ENCODE data around the gene C4BPB. TPM values are rescaled to one million over a fixed set of nuclear protein-coding genes. Genes with fewer than 3 reads are reported as not detected.

The C4BPB gene
- total and polyA plus RNA-seq, 2 of the 4 experiments (the other 2 are of a cell fraction), result not detected

GRCh38 chr1:207054491-207054890, 34.2 kb upstream of the C4BPB start:
- H3K4me2 ChIP-seq (ENCODE audit: low read depth, low read length), result no peak overlapping the region
- intact Hi-C loops (cut with micrococcal nuclease), result no loop called here
- ChIA-PET POLR2A (ENCODE audit: unreplicated experiment) (no interaction called here), CTCF (no interaction called here)
- BruUV-seq (replicated peaks), result no TSS peak
- no peak overlapping the region for H2BK120ac ChIP-seq (ENCODE audit: low read depth, low read length)
- DNase-seq (no peak), ATAC-seq (ENCODE audit: low read depth) (no peak)
- H2BK20ac ChIP-seq (ENCODE audit: low read depth, low read length), result no peak overlapping the region
- no peak overlapping the region for H3K14ac ChIP-seq (replicated peaks; ENCODE audit: low read depth, low read length)
- H3K18ac ChIP-seq (ENCODE audit: low read depth, low read length), result no peak overlapping the region
- H2AK9ac ChIP-seq (replicated peaks; ENCODE audit: low read depth, low read length, poor library complexity), result no peak overlapping the region
- H3K9me3 ChIP-seq (ENCODE audit: control insufficient read depth, insufficient read depth, low read length), result no peaks in the 10 kb centered on the region
- no peaks in the 10 kb centered on the region for H3K36me3 ChIP-seq (ENCODE audit: control insufficient read depth, insufficient read depth, low read length)
- no peak overlapping the region for H2AFZ ChIP-seq (replicated peaks; ENCODE audit: low read length, poor library complexity)
- peaks cover 1 to 15% of the 10 kb centered on the region in 2 experiments; a peak in 3 of 4 replicates for H3K79me1 ChIP-seq (ENCODE audit: low read depth in 1 of 2, low read length in 2 of 2)
- H2AK5ac ChIP-seq (ENCODE audit: low read depth, low read length), result no peak overlapping the region
- no peak for TF ChIP-seq RCOR1 (IDR thresholded peaks at IDR 0.05; ENCODE audit: insufficient replicate concordance, low read length)
- TF ChIP-seq ELK1 (IDR thresholded peaks at IDR 0.05; ENCODE audit: borderline replicate concordance, low read depth, low read length), result no peak
- TF ChIP-seq NFE2L2 (IDR thresholded peaks at IDR 0.05; ENCODE audit: low read depth, low read length), result no peak
- TF ChIP-seq BHLHE40 (IDR thresholded peaks at IDR 0.05; ENCODE audit: low read depth, low read length), result no peak
- no peak for TF ChIP-seq RAD21 (IDR thresholded peaks at IDR 0.05; ENCODE audit: low read length)
- TF ChIP-seq POLR2A (IDR thresholded peaks at IDR 0.05; ENCODE audit: low read depth, low read length), result no peak
- TF ChIP-seq SMC3 (IDR thresholded peaks at IDR 0.05; ENCODE audit: low read depth, low read length), result no peak
- TF ChIP-seq FOS (IDR thresholded peaks at IDR 0.05; ENCODE audit: low read depth, low read length), result no peak
- TF ChIP-seq CTCF (conservative IDR thresholded peaks at IDR 0.05; ENCODE audit: low read depth, low read length), result no peak
- TF ChIP-seq MAZ (IDR thresholded peaks at IDR 0.05; ENCODE audit: borderline replicate concordance, low read depth, low read length), result no peak
- no peak for TF ChIP-seq MAFK (IDR thresholded peaks at IDR 0.05; ENCODE audit: low read depth, low read length)
- TF ChIP-seq RFX5 (IDR thresholded peaks at IDR 0.05; ENCODE audit: low read depth, low read length), result no peak
- no peak for TF ChIP-seq USF2 (IDR thresholded peaks at IDR 0.05; ENCODE audit: low read depth, low read length)
- no peak for TF ChIP-seq CHD1 (IDR thresholded peaks at IDR 0.05; ENCODE audit: low read depth, low read length)
- TF ChIP-seq CEBPB (IDR thresholded peaks at IDR 0.05; ENCODE audit: low read depth, low read length), result no peak
- TF ChIP-seq MXI1 (IDR thresholded peaks at IDR 0.05; ENCODE audit: borderline replicate concordance, low read depth, low read length), result no peak
- H2BK5ac ChIP-seq (ENCODE audit: low read depth, low read length, poor library complexity, severe bottlenecking), result no peak overlapping the region
- no peak overlapping the region for H3K27ac ChIP-seq (ENCODE audit: insufficient read depth, low read length)
- H3K27me3 ChIP-seq (ENCODE audit: control insufficient read depth, insufficient read depth, low read length), result peaks cover 7% of the 10 kb centered on the region
- in situ Hi-C loops (cut with MboI; ENCODE audit: low sequenced_read_pairs), result no loop called here
- no CpG with 5 or more reads among the region's 2 CpGs for WGBS, 2 experiments (ENCODE audit: extremely low coverage in 2 of 2, insufficient read length in 1 of 2)
- no peak overlapping the region for H3K9ac ChIP-seq (ENCODE audit: low read depth, low read length)
- H3K23ac ChIP-seq (ENCODE audit: low read depth, low read length), result no peak overlapping the region
- dilution Hi-C loops (cut with HindIII; ENCODE audit: low sequenced_read_pairs, unreplicated experiment), result no loop called here
- no peak overlapping the region for H4K91ac ChIP-seq (ENCODE audit: insufficient read depth, low read depth, low read length)
- no peak overlapping the region for H3K4ac ChIP-seq (ENCODE audit: low read depth, low read length)
- H4K8ac ChIP-seq (ENCODE audit: low read depth in 2 of 2, low read length in 2 of 2), result no peak overlapping the region
- no peak overlapping the region for H3K4me3 ChIP-seq (ENCODE audit: insufficient read depth, low read depth, low read length)
- no peak overlapping the region for H3K56ac ChIP-seq (ENCODE audit: extremely low read depth, insufficient read depth, low read length)
- no peak overlapping the region for H4K5ac ChIP-seq (ENCODE audit: low read depth, low read length)
- H2BK15ac ChIP-seq (ENCODE audit: low read depth, low read length), result no peak overlapping the region
- peaks cover 7% of the 10 kb centered on the region for H3K9me1 ChIP-seq (ENCODE audit: insufficient read depth, low read length)
- H4K20me1 ChIP-seq (ENCODE audit: insufficient read depth, low read length), result peaks cover 3% of the 10 kb centered on the region; the same call in 1 of the 2 replicates
- peaks cover 2% of the 10 kb centered on the region; the same call in 1 of the 2 replicates for H3K4me1 ChIP-seq (ENCODE audit: control insufficient read depth, insufficient read depth, low read length)
